NCI-H82 treated with DMSO at 0.1 percent for 48 hours (cell line): ENCODE data around the gene CSTPP1.

Experiments used
- DNase-seq: peaks from one replicate; lab custom pipeline; 2025; ENCODE audit not compliant: unreplicated experiment; lab: John Stamatoyannopoulos, UW

Gene CSTPP1, protein sequence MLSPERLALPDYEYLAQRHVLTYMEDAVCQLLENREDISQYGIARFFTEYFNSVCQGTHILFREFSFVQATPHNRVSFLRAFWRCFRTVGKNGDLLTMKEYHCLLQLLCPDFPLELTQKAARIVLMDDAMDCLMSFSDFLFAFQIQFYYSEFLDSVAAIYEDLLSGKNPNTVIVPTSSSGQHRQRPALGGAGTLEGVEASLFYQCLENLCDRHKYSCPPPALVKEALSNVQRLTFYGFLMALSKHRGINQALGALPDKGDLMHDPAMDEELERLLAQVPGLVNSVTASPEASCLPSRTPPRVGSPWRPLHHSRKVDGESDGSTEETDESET

GRCh38 chr11:46936138-46937110 is at the start of gene CSTPP1:
Gene CSTPP1 (plus strand): TSS chr11:46936761. CDS start chr11:46936806, 45 bp downstream.
- peak; percentile 62 for DNase-seq

DNA sequence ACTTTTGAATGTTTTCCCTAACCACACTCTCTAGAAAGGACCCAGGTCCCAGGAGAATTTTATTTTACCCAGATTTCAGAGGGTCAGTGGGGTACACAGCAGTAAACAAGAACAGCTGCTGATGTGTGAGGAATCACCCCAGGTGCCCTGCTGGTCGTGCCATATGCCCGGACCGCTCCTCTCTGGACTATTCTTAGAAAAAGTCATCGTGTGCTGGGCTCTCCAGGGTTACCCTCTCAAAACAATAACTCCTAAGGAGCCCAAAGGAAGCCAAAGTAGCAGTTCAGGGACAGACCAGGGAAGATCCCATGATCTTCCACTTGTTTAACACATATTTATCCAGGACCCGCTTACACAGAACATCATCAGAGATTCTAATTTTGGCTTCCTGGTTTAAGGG is 47.9 kb upstream of the CSTPP1 start:
- no peak for DNase-seq

DNA sequence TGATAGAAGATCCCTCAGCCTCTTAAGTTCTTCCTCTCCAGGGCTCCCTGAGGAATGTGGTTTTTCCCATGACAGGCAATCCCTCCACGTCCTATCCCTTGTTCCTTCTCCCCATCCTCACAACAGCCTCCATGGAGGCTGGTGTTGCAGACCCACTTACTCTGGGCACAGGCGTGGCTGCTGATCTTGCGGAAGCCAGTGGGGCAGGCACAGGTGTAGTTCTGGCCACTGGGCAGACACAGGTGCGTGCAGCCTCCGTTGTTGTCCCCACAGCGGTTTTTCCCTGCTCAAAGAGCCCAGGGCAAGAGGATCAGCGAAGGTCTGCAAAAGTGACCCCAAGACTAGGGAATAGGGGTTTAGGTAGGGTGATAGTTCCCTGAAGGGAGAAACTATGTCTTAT is 47.3 kb upstream of the CSTPP1 start:
- DNase-seq = no peak

- DNase-seq = peak; percentile 26
These were observed 46.7 kb upstream of the CSTPP1 start for GRCh38 chr11:46889689-46890475.

- no peak for DNase-seq
These were observed 45.9 kb upstream of the CSTPP1 start for GRCh38 chr11:46890665-46891064.

DNA sequence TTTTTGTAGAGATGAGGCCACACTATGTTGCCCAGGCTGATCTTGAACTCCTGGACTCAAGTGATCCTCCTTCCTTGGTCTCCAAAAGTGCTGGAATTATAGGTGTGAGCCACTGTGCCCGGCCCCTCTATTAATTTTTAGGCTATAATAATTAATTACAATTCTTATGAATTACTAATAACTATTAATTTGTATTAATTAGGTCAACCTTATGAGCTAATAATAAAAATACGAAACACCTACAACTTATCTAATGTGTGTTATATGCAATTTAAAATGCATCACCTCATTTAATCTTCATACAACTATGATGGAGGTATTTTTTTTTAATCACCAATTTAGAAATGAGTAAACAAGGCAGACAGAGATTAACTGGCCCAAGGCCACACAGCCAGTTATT is 44.5 kb upstream of the CSTPP1 start:
- no peak for DNase-seq

DNA sequence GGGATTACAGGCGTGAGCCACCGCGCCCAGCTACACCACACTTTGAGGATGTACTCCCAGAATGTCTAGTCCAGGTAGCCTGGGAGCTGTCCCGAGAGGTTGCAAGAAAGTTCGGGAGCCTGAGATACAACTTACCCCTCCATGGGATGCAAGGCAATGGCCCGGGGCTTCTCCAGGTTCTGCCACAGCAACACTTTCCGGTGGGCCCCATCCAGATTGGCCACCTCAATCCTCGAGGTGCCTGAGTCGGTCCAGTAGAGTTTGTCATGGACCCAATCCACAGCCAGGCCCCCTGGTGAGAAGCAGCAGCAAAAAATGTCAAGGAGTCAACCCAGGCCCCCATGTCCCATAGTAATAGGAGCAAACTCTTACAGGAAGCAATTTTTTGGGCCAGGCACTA is 43.7 kb upstream of the CSTPP1 start:
- DNase-seq = no peak

GRCh38 chr11:46894506-46894905 is 42.1 kb upstream of the CSTPP1 start:
- no peak for DNase-seq

GRCh38 chr11:46894961-46895360 is 41.6 kb upstream of the CSTPP1 start:
- no peak for DNase-seq

DNA sequence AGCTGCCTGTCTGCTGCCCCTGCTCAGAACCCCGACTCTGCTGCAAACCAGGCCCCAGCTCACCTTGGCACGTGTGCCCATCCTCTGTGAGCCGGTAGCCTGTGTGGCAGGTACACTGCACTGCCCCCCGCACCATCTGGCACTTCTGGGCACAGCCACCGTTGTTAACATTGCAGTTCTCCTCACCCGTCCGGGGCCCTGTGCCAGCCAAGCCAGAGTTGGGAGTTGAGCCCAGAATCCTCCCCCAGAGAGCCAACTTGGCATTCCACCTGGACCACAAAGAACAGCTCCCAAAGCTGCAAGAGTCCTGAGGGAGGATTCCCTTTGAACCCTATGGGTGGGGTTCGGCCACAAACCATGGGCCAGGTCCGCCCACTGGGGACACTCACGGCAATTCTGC is 40.7 kb upstream of the CSTPP1 start:
- no peak for DNase-seq

DNA sequence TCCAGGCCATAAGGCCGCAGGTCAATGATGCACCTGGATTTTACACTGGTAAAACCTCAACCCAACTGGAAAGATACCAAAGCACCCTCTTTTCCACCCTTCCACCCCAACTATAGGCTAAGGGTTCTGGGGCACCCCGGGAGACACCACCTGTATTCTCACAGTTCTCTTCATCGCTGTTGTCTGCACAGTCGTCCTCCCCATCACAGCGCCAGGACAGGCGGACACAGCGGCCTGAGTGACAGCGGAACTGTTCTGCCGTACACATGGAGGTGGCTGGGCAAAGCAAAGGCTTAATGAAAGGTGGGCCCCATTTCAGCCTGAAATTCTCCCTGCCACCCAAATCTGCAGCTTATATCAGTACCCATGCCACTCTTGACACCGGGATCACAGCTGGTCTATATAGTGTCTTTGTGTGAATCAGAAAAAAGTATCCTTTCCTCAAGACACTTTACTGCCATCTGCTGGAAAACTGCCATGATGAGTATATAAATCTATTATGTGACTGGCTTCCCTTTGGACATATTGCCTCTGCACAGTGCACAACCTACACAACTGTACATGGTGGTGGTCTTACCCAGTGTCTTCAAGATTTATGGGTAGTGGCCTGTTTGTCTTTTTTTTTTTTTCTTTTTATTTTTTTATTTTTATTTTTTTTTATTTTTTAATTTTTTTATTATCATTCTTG is 39.7 kb upstream of the CSTPP1 start:
- peak; percentile 26 for DNase-seq

DNA sequence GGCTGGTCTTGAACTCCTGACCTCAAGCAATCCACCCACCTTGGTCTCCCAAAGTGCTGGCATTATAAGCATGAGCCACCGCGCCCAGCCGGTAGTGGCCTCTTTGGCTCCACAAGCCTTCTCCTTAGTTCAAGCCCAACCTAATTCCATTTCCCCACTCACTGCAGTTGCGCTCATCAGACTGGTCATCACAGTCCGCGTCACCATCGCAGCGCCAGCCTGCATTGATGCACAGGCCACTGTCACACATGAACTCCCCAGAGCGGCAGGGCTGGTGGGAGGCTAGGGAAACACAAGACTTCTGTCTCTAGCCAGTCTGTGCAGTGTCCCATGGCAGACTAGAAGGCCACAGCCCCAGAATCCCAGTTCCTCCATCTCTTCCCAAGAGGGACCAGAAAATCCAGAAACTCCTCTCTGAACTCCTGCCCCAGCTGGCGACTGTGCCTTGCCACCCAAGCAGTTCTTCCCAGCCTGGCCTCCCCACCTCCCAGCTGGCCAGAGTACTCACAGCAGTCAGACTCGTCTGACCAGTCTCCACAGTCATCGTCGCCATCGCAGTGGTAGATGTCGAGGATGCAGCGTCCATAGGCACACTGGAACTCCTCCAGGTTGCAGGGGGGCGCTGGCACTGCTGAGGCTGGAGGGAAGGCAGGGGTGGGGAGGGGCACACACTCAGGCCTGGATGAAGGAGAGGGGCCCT is 38.0 kb upstream of the CSTPP1 start:
- no peak for DNase-seq

DNA sequence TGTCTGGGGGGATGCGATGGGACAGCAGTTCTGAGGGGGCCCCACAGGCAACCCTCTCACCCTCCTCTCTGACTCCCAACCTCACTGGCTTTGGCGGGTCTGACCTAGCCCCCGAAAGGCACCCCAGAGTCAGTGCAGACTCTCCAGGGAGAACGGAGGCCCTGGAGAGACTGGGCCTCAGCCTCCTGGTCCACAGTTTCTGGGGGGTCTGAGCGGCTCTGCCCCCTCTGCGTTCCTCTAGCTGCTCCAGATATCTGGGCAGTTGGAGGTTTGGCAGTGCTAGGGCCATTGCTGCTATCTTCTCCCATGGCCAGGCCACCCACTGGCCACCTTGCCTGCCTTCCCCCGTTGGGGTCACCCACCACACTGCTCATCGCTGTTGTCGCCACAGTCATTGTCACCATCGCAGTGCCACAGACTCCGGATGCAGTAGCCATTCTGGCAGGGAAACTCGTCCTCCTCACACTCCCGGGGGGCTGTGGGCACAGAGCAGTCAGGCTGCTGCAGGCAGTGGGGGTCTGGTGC is 37.0 kb upstream of the CSTPP1 start:
- DNase-seq = no peak

GRCh38 chr11:46900091-46900746 is 36.3 kb upstream of the CSTPP1 start:
- no peak for DNase-seq

- no peak for DNase-seq
These were observed 35.4 kb upstream of the CSTPP1 start for GRCh38 chr11:46901156-46901555.

DNA sequence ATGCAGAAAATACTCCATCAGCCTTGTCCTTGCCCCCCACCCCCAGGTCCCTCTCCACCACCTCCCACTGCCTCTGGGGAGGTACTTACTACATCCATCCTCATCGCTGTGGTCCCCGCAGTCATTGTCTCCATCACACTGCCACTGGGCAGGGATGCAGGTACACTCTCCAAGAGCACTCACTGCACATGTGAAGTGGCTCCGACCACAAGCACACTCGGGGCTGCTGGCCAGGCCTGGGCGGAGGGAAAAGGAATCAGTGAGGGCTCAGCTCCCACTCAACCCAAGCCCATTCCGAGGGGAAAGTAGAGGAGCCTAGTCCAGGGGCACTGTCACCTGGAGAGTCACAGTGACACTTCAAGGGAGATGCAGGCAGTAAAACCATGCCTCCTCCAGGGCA is 33.9 kb upstream of the CSTPP1 start:
- DNase-seq = no peak

- no peak for DNase-seq
These were observed 32.7 kb upstream of the CSTPP1 start for GRCh38 chr11:46903846-46904245.

GRCh38 chr11:46905806-46906205 is 30.8 kb upstream of the CSTPP1 start:
- no peak for DNase-seq

DNA sequence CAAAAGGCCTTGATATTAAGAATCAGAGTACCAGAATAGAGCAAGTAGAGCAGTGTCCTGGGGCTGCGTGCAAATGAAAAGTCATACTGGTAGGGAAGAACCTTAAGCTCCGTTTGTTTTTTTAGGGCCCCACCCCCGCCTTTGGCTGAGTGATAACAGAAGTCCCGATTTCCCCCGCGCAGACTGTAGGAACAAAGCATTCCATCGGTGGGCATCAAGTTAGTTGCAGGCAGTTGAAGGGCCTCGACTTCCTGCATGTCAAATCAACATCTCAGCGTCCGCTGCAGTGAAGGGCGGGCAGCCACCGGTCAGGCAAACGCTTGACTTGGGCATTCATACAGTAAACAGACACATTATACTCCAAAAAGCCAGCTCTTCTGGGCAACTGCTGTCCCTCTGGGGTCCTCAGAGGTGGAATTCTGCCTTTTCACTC is 29.9 kb upstream of the CSTPP1 start:
- DNase-seq = no peak
